ENCODE measurements around the gene IBTK. TPM values are rescaled to one million over a fixed set of nuclear protein-coding genes. Genes with fewer than 3 reads are reported as not detected.

IBTK gene
- total RNA-seq, 1 donor from 2014 or later: 29.4 TPM

DNA sequence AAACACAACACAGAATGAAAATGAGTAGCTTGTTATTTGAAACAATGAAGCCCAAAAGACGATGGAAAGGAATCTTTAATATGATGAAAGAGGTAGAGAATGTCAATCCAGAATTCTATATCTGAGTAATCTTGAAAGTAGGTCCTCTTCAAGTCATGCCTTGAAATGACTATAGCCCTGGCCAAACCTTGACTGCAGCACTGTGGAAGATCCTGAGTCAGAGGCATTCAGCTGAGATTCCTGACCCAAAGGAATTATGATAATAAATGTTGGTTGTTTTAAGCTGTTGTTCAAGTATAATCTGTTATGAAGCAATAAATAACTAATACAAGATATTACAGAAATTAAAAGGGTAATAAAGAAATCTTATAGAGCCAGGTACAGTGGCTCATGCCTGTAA is 64.8 kb downstream of the IBTK start:
- Histone ChIP-seq H3K4me3 (no peak overlapping the region), H3K4me1 (no peaks in the 10 kb centered on the region), H3K36me3 (peaks cover 61% of the 10 kb centered on the region), H3K27ac (no peak overlapping the region), H3K9me3 (no peaks in the 10 kb centered on the region), H3K27me3 (no peaks in the 10 kb centered on the region)
- DNase-seq (no peak), ATAC-seq (no peak)
- intact Hi-C loops (cut with DNase I): no loop called here
- TF ChIP-seq, protein P1, sequence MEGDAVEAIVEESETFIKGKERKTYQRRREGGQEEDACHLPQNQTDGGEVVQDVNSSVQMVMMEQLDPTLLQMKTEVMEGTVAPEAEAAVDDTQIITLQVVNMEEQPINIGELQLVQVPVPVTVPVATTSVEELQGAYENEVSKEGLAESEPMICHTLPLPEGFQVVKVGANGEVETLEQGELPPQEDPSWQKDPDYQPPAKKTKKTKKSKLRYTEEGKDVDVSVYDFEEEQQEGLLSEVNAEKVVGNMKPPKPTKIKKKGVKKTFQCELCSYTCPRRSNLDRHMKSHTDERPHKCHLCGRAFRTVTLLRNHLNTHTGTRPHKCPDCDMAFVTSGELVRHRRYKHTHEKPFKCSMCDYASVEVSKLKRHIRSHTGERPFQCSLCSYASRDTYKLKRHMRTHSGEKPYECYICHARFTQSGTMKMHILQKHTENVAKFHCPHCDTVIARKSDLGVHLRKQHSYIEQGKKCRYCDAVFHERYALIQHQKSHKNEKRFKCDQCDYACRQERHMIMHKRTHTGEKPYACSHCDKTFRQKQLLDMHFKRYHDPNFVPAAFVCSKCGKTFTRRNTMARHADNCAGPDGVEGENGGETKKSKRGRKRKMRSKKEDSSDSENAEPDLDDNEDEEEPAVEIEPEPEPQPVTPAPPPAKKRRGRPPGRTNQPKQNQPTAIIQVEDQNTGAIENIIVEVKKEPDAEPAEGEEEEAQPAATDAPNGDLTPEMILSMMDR (IDR thresholded peaks at IDR 0.05): no peak

DNA sequence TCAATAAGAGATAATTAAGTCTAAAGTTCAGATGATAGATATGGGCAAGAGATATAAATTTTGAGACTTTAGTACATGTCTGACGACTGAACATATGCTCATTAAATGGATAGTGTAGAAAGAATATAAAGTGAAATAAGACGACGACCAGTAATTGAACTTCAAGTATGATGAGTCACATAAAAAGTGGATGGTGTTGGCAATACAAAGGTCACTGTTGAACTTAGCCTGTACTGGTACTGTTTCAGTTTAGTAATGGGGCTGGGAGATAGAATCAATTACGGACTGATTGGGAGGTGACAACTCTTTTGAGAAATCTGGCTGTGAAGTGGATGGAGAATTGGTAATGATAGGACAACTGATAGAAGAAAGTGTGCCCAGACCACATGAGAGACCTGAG is 68.1 kb downstream of the IBTK start:
- Histone ChIP-seq H3K36me3 (peaks cover 52% of the 10 kb centered on the region), H3K9me3 (no peaks in the 10 kb centered on the region), H3K27me3 (no peaks in the 10 kb centered on the region), H3K4me3 (no peak overlapping the region), H3K27ac (no peak overlapping the region), H3K4me1 (no peaks in the 10 kb centered on the region)
- DNase-seq: no peak
- intact Hi-C loops (cut with DNase I): no loop called here
- no peak for ATAC-seq
- TF ChIP-seq, protein P1 (IDR thresholded peaks at IDR 0.05): no peak

DNA sequence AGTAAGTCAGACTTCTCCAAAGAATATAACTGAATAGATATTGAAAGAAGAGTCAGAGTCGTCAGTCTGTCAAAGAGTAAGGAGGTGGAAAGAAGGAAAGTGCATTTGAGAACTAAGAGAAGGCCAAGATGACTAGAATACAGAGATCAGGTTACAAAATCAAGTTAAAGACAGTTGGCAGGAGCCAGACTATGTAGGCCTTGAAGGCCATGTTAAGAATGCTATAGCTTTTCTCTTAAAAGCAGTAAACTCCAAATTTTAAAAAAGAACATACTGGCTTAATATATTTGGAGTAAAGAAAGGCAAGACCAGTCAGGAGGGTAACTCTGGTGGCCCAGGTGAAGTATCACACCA is 68.8 kb downstream of the IBTK start:
- Histone ChIP-seq H3K27ac (no peak overlapping the region), H3K4me3 (no peak overlapping the region), H3K4me1 (no peaks in the 10 kb centered on the region), H3K27me3 (no peaks in the 10 kb centered on the region), H3K36me3 (peaks cover 52% of the 10 kb centered on the region), H3K9me3 (no peaks in the 10 kb centered on the region)
- DNase-seq: no peak
- no peak for ATAC-seq
- TF ChIP-seq, protein P1 (IDR thresholded peaks at IDR 0.05): no peak
- intact Hi-C loops (cut with DNase I): no loop called here

DNA sequence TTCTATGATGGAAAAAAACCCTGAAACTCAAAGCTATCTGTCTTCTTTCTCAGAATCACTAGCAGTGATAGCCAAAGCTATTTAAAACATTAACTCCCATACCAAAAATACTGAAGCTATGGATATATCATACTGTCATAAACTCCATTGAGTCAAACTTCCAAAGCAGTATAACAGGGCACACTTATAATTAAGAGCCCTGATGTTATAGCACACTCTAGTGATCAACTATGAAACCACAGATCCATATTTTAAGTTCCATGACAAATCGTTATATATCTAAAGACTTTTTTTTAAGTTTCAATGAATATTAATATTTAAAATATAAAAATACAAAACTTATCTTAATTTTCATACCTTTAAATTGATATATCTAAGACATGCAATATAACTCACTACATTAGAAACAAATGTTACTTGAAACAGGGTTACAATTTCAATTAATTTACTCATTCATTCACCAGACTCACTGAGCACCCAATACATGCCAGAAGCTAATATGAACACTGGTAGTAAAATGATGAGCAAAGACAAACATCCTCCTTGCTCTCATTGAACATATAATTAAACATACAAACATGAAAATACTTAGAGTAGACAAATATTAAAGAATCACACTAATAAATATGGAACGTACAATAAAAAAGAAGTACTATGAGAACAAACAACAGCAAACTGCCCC is 69.3 kb downstream of the IBTK start:
- Histone ChIP-seq H3K9me3 (no peaks in the 10 kb centered on the region), H3K36me3 (peaks cover 56% of the 10 kb centered on the region), H3K27me3 (no peaks in the 10 kb centered on the region), H3K4me1 (no peaks in the 10 kb centered on the region), H3K4me3 (no peak overlapping the region), H3K27ac (no peak overlapping the region)
- intact Hi-C loops (cut with DNase I): no loop called here
- TF ChIP-seq, protein P1 (IDR thresholded peaks at IDR 0.05): peak; percentile 40
- ATAC-seq (no peak), DNase-seq (no peak)

DNA sequence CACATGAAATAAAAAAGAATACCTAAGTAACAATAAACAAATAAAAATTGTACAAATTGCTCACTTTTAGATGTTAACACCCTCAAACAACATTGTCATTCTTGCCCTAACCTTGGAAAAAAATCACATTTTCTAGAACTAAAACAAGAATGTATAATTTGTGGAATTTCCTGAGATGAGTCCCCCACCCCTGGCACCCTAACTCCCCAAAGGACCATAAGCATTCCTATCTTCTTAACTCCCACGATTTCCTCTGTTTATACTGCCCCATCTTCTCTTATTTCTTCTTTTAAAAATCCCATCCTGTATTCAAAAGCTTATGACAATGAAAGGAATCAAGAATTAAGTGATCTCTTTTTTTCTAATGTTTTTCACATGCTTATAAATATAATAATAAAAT is 70.9 kb downstream of the IBTK start:
- Histone ChIP-seq H3K4me3 (no peak overlapping the region), H3K4me1 (no peaks in the 10 kb centered on the region), H3K27me3 (no peaks in the 10 kb centered on the region), H3K36me3 (peaks cover 56% of the 10 kb centered on the region), H3K9me3 (no peaks in the 10 kb centered on the region), H3K27ac (no peak overlapping the region)
- intact Hi-C loops (cut with DNase I): no loop called here
- TF ChIP-seq, protein P1 (IDR thresholded peaks at IDR 0.05): no peak
- no peak for ATAC-seq
- DNase-seq: no peak

GRCh38 chr6:82172594-82172993 is 75.0 kb downstream of the IBTK start:
- DNase-seq: no peak
- no peaks in the 10 kb centered on the region for H3K4me1 ChIP-seq
- H3K4me3 ChIP-seq: no peak overlapping the region
- no peaks in the 10 kb centered on the region for H3K27me3 ChIP-seq
- no peak overlapping the region for H3K27ac ChIP-seq
- H3K36me3 ChIP-seq: peaks cover 62% of the 10 kb centered on the region
- intact Hi-C loops (cut with DNase I): no loop called here
- no peaks in the 10 kb centered on the region for H3K9me3 ChIP-seq
- TF ChIP-seq, protein P1 (IDR thresholded peaks at IDR 0.05): no peak
- ATAC-seq: no peak

Data from upper lobe of right lung (tissue), 1 donor.